IPS-15b (cell line): ENCODE results near the gene RIPOR1.

ENCODE experiments used
- H3K27me3 ChIP-seq: one replicate; pipeline ENCODE4 v1.6.1; 2013; ENCODE audit warnings: low read length; ENCODE audit not compliant: control insufficient read depth, insufficient read depth
- H3K36me3 ChIP-seq: one replicate; pipeline ENCODE4 v1.6.1; 2013; ENCODE audit warnings: low read length; ENCODE audit not compliant: control insufficient read depth, insufficient read depth
- H3K4me1 ChIP-seq: one replicate; pipeline ENCODE4 v1.6.1; 2013; ENCODE audit warnings: mild to moderate bottlenecking, low read length; ENCODE audit not compliant: control insufficient read depth, insufficient read depth
- H3K4me3 ChIP-seq: one replicate; pipeline ENCODE4 v1.5.1; 2013; ENCODE audit warnings: low read depth, low read length
- H3K9ac ChIP-seq: one replicate; pipeline ENCODE4 v1.6.1; 2013; ENCODE audit warnings: low read depth, mild to moderate bottlenecking, low read length
- H3K9me3 ChIP-seq: one replicate; pipeline ENCODE4 v1.6.1; 2013; ENCODE audit warnings: mild to moderate bottlenecking, low read length; ENCODE audit not compliant: control insufficient read depth, insufficient read depth

RIPOR1 gene

DNA sequence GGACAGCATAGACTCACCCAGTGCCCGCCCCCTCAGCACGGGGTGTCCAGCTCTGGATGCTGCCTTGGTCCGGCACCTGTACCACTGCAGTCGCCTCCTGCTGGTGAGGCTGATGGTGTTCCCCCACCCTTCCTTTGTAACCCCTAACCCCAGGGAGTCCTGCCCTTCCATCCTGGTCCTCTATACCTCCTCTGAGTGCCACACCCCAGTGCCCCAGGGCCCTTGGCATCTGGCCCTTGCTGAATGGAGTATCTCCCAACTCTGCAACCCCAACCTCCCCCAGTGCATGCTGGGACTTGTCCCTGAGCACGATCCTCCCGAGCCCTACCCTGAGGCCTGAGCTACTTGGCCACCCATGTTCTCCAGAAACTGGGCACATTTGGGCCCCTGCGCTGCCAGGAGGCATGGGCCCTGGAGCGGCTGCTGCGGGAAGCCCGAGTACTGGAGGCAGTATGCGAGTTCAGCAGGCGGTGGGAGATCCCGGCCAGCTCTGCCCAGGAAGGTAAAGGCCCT lies 15.8 kb downstream of the RIPOR1 start:
- H3K4me3 ChIP-seq: no peak overlapping the region
- H3K9ac ChIP-seq: no peak overlapping the region
- peaks cover 4% of the 10 kb centered on the region for H3K27me3 ChIP-seq
- H3K9me3 ChIP-seq: no peaks in the 10 kb centered on the region
- H3K4me1 ChIP-seq: peaks cover 2% of the 10 kb centered on the region
- H3K36me3 ChIP-seq: peaks cover 48% of the 10 kb centered on the region

DNA sequence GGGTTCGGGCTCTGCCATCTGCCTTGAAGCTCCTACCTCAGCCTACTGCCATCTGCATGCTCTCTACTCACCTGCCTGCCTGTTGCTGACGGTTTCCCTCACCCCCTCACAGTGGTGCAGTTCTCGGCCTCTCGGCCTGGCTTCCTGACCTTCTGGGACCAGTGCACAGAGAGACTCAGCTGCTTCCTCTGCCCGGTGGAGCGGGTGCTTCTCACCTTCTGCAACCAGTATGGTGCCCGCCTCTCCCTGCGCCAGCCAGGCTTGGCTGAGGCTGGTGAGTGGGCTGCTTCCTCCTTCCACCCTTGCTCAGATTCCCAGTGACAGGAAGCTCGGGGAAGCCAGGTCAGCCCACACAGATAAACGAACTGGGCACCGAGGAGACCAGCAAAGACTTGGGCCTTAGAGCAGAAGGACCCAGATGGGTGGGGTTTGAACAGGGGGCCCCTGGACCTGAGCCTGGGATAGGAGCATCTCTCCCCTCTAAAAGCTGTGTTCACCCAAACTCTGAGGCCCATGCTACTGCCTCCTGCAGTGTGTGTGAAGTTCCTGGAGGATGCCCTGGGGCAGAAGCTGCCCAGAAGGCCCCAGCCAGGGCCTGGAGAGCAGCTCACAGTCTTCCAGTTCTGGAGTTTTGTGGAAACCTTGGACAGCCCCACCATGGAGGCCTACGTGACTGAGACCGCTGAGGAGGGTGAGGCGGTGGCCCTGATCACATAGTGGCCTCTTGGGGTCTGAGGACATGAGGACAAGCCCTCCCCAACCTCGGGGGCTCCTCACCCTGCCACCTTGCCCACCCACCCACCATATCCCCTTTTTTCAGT lies 16.4 kb downstream of the RIPOR1 start:
- H3K4me3 ChIP-seq: no peak overlapping the region
- H3K9ac ChIP-seq: no peak overlapping the region
- H3K27me3 ChIP-seq: no peaks in the 10 kb centered on the region
- H3K4me1 ChIP-seq: peaks cover 2% of the 10 kb centered on the region
- H3K9me3 ChIP-seq: no peaks in the 10 kb centered on the region
- H3K36me3 ChIP-seq: peaks cover 42% of the 10 kb centered on the region

DNA sequence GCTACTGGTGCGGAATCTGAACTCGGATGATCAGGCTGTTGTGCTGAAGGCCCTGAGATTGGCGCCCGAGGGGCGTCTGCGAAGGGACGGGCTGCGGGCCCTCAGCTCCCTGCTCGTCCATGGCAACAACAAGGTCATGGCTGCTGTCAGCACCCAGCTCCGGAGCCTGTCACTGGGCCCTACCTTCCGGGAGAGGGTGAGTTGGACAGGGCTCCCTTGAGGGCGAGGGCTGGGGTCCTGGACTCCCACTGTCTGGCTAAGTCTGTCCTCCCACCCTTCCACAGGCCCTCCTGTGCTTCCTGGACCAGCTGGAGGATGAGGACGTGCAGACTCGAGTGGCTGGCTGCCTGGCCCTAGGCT lies 17.0 kb downstream of the RIPOR1 start:
- no peak overlapping the region for H3K4me3 ChIP-seq
- H3K36me3 ChIP-seq: peaks cover 36% of the 10 kb centered on the region
- H3K4me1 ChIP-seq: peaks cover 2% of the 10 kb centered on the region
- H3K27me3 ChIP-seq: no peaks in the 10 kb centered on the region
- H3K9ac ChIP-seq: no peak overlapping the region
- H3K9me3 ChIP-seq: no peaks in the 10 kb centered on the region

DNA sequence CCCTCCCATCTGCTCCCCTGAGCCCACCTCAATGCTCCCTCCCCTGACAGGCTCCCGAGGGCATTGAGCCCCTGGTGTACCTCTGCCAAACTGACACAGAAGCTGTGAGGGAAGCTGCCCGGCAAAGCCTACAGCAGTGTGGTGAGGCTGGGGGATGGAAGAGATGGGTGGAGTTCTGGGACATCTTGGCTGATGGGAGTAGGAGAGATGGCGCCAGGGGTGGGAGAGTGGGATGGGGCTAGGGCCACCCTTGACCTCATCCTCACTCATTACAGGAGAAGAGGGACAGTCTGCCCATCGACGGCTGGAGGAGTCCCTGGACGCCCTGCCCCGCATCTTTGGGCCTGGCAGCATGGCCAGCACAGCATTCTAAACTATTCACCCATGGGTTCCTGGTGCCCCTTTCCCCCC lies 17.5 kb downstream of the RIPOR1 start:
- Histone ChIP-seq H3K4me3 (no peak overlapping the region), H3K9ac (no peak overlapping the region), H3K36me3 (peaks cover 34% of the 10 kb centered on the region), H3K4me1 (peaks cover 2% of the 10 kb centered on the region), H3K9me3 (no peaks in the 10 kb centered on the region), H3K27me3 (no peaks in the 10 kb centered on the region)

DNA sequence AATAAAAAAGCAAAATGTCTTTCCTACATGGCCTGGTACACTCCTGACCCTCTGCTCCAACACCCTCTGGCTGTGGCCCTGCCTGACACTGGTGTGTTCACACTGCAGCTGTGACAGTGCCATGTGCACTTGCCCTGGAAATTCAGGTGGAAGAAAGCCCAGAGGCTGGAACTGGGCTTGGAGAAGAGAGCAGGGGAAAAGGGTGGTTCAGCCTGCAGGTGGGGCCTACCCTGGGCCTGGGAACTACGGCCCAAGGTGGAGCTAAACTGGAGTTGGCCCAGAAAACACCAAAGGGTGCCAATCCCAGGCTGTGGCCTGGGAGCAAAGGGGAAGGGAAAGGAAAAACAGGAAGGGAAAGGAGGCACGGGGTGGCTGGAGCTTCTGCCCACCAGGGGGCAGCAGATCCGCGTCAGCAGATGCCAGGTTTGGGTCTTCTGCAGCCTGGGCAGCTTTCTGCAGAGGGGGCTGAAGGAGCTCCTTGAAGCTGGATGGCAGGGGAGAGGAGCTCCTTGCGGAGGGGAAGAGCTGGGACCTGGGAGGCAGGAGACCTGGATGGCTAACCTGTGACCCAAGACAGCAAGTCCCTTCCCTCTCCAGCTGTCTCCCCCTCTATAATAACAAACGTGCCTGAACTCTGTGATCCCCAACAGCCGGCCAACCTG lies 18.3 kb downstream of the RIPOR1 start:
- Histone ChIP-seq H3K9ac (no peak overlapping the region), H3K9me3 (no peaks in the 10 kb centered on the region), H3K4me1 (peaks cover 2% of the 10 kb centered on the region), H3K4me3 (no peak overlapping the region), H3K36me3 (peaks cover 29% of the 10 kb centered on the region), H3K27me3 (no peaks in the 10 kb centered on the region)

DNA sequence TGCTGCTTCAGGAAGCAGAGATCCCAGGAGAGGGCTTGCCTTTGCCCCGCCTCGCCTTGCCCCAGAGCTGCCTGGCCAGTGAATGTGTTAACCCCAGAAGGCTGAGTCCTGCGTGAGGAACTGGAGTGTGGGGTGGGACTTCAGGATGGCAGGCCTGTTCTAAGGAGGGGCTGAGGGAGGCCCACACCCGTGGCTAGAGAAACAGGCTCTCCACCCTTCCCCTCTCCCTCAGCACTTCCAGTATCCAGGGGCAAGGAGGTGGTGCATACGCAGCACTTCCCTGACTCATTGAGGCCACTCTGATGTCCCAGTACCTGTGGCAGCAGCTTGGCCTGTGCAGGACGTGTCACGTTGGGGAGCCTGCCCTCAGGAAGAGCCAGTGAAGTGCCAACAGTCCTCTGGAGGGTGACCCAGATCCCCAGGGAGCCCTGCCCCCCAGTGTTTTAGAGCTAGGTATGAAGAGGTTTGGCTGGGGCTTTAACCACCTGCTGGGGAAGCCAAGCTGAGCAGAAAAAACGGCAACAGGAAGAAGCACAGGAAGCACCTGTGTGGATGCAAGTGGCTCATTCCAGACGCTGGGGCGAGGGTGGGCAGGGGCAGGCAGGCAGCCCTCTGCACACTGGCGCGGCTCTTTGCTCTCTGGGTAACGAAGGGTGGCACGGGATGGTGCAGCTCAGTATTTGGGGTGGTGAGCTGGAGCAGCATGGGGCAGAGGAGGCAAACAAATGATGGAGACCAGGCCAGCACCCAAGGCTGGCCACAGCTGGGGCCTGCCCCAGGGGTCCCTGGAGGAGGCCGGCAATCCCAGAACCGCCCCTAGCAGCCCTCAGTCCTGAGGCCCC lies 19.0 kb downstream of the RIPOR1 start:
- Histone ChIP-seq H3K4me3 (no peak overlapping the region), H3K36me3 (peaks cover 25% of the 10 kb centered on the region)

DNA sequence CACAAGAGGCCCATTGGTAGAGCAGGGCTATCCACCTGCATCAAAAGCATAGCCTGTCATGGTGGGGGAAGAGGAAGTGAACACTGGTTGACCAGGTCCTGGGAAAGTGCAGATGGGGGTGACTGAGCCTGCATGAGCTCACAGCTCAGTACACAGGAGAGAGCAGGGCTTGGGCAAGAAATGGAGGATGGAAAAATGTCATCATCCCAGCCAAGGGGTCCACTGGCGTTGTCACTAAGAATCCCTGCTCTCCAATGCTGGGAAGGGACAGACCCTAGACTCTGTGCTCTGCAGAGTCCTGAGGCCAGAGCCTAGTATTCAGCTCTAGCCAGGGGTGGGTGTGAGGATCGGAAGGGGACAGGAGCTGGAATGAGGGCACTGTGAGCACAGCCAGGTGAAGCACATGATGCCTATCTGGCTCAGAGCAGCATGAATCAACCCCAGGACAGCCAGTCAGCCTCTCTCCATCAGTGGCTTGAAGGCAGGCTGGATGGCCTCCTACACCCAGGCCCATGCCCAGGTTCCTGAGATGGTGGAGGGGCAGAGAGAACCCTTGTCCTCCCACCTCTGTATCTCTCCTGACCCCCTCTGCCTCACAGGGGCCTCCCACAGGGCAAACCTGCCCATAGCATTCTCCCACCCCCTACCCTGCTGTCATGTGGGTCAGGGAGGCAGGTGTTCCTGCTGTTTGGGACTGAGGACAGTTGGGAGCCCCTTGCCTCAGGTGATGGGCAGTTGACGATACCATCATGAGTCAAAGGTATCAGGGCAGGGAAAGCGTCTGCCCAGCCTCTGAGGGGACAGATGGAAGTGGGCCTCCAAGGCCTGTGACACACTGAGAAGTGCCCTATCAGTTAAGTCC lies 19.9 kb downstream of the RIPOR1 start:
- Histone ChIP-seq H3K4me1 (peaks cover 2% of the 10 kb centered on the region), H3K36me3 (peaks cover 22% of the 10 kb centered on the region), H3K27me3 (no peaks in the 10 kb centered on the region), H3K4me3 (no peak overlapping the region), H3K9me3 (no peaks in the 10 kb centered on the region), H3K9ac (no peak overlapping the region)

More for the DNA sequence above, 19.0 kb downstream of the RIPOR1 start:
- Histone ChIP-seq H3K27me3 (no peaks in the 10 kb centered on the region), H3K9me3 (no peaks in the 10 kb centered on the region), H3K9ac (no peak overlapping the region), H3K4me1 (peaks cover 2% of the 10 kb centered on the region)

DNA sequence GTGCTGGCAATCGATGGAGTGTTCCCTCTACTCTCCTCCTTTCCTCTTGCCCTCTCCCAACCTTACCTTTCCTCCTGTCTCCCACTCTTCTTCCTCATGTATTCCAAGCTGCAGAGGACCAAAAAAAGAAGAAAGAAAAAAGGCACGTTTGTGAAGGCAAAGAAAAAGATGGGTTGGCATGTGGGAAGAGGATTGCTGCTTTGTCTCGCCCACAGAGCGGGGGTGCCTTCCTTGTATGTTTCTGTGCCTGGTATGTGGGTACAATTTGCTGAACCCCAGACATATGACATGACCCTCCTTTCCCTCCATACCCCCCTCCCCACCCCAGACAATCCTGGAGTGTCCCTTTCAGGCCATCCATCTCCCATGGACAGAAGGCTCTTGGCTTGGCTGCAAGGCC lies 20.6 kb downstream of the RIPOR1 start:
- Histone ChIP-seq H3K4me1 (peaks cover 2% of the 10 kb centered on the region), H3K27me3 (no peaks in the 10 kb centered on the region), H3K36me3 (peaks cover 19% of the 10 kb centered on the region), H3K4me3 (no peak overlapping the region), H3K9me3 (no peaks in the 10 kb centered on the region), H3K9ac (no peak overlapping the region)

DNA sequence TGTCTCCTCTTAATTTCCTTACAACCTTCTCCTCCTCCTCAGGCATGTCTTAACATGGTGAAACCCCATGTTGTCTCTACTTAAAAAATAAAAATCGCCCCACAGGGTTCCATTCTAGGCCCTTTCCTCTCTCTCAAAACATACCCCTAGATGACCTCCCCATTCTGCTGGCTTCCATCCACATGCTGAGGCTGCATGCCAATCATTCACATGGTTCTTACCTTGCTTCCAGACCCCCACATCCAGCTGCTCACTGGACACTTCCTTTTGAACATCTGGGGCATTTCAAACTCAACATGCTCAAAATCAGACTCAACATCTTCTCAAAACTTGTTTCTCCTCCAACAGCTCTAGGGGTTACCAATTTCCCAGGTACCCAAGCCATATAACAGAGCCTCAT lies 21.3 kb downstream of the RIPOR1 start:
- H3K9me3 ChIP-seq: no peaks in the 10 kb centered on the region
- peaks cover 13% of the 10 kb centered on the region for H3K36me3 ChIP-seq
- no peak overlapping the region for H3K4me3 ChIP-seq
- peaks cover 2% of the 10 kb centered on the region for H3K4me1 ChIP-seq
- no peaks in the 10 kb centered on the region for H3K27me3 ChIP-seq
- no peak overlapping the region for H3K9ac ChIP-seq

DNA sequence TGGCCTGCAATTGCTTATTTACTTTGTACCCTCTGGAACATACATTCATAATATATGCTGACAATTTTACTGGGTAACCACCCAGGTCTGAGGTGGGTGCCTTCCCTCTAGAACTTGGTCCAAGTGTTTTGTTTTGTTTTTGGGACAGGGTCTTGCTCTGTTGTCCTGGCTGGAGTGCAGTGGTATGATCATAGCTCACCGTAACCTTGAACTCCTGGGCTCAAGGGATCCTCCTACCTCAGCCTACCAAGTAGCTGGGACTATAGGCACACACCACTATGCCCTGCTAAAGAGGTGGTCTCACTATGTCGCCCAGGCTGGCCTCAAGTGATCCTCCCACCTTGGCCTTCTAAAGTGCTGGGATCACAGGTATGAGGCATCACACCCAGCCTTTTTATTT lies 22.5 kb downstream of the RIPOR1 start:
- Histone ChIP-seq H3K36me3 (peaks cover 9% of the 10 kb centered on the region), H3K27me3 (no peaks in the 10 kb centered on the region), H3K9me3 (no peaks in the 10 kb centered on the region), H3K4me3 (no peak overlapping the region), H3K4me1 (peaks cover 2% of the 10 kb centered on the region), H3K9ac (no peak overlapping the region)

DNA sequence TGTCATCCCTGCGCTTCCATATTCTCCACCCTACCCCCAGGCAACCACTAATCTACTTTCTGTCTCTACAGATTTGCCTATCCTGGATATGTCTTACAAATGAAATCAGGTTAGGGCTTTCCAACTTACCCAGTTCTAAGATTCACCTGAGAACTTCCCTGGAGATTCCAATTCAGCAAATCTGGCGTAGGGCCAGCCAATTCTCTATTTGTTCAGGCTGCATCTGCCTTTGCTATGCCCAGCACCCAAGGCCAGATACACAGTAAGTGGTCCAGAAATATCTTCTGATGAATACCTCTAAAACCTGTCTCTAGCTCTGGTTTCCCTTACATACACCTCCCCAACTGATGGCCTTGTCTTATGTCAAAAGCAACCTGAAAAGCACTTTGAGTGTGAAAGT lies 23.3 kb downstream of the RIPOR1 start:
- Histone ChIP-seq H3K4me1 (peaks cover 2% of the 10 kb centered on the region), H3K4me3 (no peak overlapping the region), H3K27me3 (no peaks in the 10 kb centered on the region), H3K36me3 (peaks cover 9% of the 10 kb centered on the region), H3K9me3 (no peaks in the 10 kb centered on the region), H3K9ac (no peak overlapping the region)
